GM23338 (cell line): ENCODE measurements around the gene GPR179. TPM values are rescaled to one million over a fixed set of nuclear protein-coding genes. Genes with fewer than 3 reads are reported as not detected.

ENCODE experiments used
- ATAC-seq: fragments of 200-7000 bp; cut with Tn5 transposase; 3 replicates; pipeline ENCODE4 v1.9.1; 2020
- DNase-seq: peaks from one replicate; pipeline ENCODE4 v3.0.0-alpha.2; 2015; ENCODE audit warnings: low spot score
- H2AFZ ChIP-seq: fragments of 200-600 bp; sonication (generic); 2 replicates; pipeline ENCODE4 v1.8.0; 2016; ENCODE audit warnings: antibody characterized with exemption, mild to moderate bottlenecking, moderate library complexity
- H3F3A ChIP-seq: fragments of 200-600 bp; sonication (generic); replicated peaks from 2 replicates; pipeline ENCODE4 v1.8.0; 2017; ENCODE audit warnings: antibody characterized with exemption, mixed run types, low read depth
- H3K27ac ChIP-seq: fragments of 200-600 bp; sonication (generic); 2 replicates; pipeline ENCODE4 v1.6.1; 2016; ENCODE audit warnings: low read depth
- H3K27me3 ChIP-seq: fragments of 200-600 bp; sonication (generic); 2 replicates; pipeline ENCODE4 v1.8.0; 2016; ENCODE audit warnings: mild to moderate bottlenecking, mixed run types, moderate library complexity; ENCODE audit not compliant: insufficient read depth
- H3K36me3 ChIP-seq: fragments of 200-600 bp; sonication (generic); 2 replicates; pipeline ENCODE4 v1.8.0; 2016; ENCODE audit warnings: mild to moderate bottlenecking; ENCODE audit not compliant: insufficient read depth
- H3K4me1 ChIP-seq: fragments of 200-600 bp; sonication (generic); 2 replicates; pipeline ENCODE4 v1.8.0; 2016; ENCODE audit warnings: mild to moderate bottlenecking, moderate library complexity; ENCODE audit not compliant: insufficient read depth
- H3K4me2 ChIP-seq: fragments of 200-600 bp; sonication (generic); 2 replicates; pipeline ENCODE4 v1.7.1; 2017; ENCODE audit warnings: mixed run types
- H3K4me3 ChIP-seq: fragments of 200-600 bp; sonication (generic); 2 replicates; pipeline ENCODE4 v1.6.1; 2016; ENCODE audit warnings: mixed run types
- H3K79me2 ChIP-seq: fragments of 200-600 bp; sonication (generic); replicated peaks from 2 replicates; pipeline ENCODE4 v1.8.0; 2017; ENCODE audit warnings: mild to moderate bottlenecking; ENCODE audit not compliant: insufficient read depth
- H3K9me2 ChIP-seq: fragments of 200-600 bp; sonication (generic); 2 replicates; pipeline ENCODE4 v1.8.0; 2017; ENCODE audit not compliant: insufficient read depth
- H4K20me1 ChIP-seq: fragments of 200-600 bp; sonication (generic); replicated peaks from 2 replicates; pipeline ENCODE4 v1.8.0; 2017; ENCODE audit warnings: mild to moderate bottlenecking; ENCODE audit not compliant: insufficient read depth
- H3K27ac Mint-ChIP-seq: 2 replicates; pipeline ENCODE4 v1.8.0; 2020; ENCODE audit warnings: inconsistent platforms, mild to moderate bottlenecking, moderate library complexity, mixed read lengths
- H3K27me3 Mint-ChIP-seq: 3 replicates; pipeline ENCODE4 v1.8.0; 2022; ENCODE audit warnings: low read depth, mild to moderate bottlenecking, moderate library complexity, mixed read lengths, inconsistent platforms; ENCODE audit not compliant: insufficient read depth, poor library complexity
- H3K36me3 Mint-ChIP-seq: 3 replicates; pipeline ENCODE4 v1.8.0; 2021; ENCODE audit warnings: low read depth, mild to moderate bottlenecking, inconsistent platforms, moderate library complexity, mixed read lengths
- H3K4me1 Mint-ChIP-seq: 3 replicates; pipeline ENCODE4 v1.8.0; 2020; ENCODE audit warnings: mild to moderate bottlenecking, inconsistent platforms, mixed read lengths
- H3K4me3 Mint-ChIP-seq: 3 replicates; pipeline ENCODE4 v1.8.0; 2021; ENCODE audit warnings: moderate library complexity, mild to moderate bottlenecking, inconsistent platforms, mixed read lengths
- H3K9me3 Mint-ChIP-seq: 3 replicates; pipeline ENCODE4 v1.8.0; 2020; ENCODE audit warnings: moderate library complexity, mild to moderate bottlenecking, inconsistent platforms, mixed read lengths
- CREB1 ChIP-seq: fragments of 250-450 bp; sonication (Bioruptor Pico); IDR thresholded peaks from 2 replicates; pipeline ENCODE4 v1.5.0; 2020; ENCODE audit warnings: low read depth, mild to moderate bottlenecking, moderate library complexity
- ETS1 ChIP-seq: IDR thresholded peaks from 2 replicates; pipeline ENCODE4 v1.6.1; 2016; ENCODE audit warnings: antibody characterized with exemption
- EZH2phosphoT487 ChIP-seq: fragments of 200-600 bp; sonication (generic); IDR thresholded peaks from one replicate; pipeline ENCODE4 v1.8.1; 2018; ENCODE audit warnings: antibody characterized with exemption; ENCODE audit not compliant: unreplicated experiment
- JUNB ChIP-seq: IDR thresholded peaks from one replicate; pipeline ENCODE4 v1.6.1; 2016; ENCODE audit warnings: antibody characterized with exemption; ENCODE audit not compliant: unreplicated experiment
- NANOG ChIP-seq: IDR thresholded peaks from 2 replicates; pipeline ENCODE4 v1.6.1; 2016; ENCODE audit warnings: antibody characterized with exemption, borderline replicate concordance
- POLR2AphosphoS5 ChIP-seq: IDR thresholded peaks from 2 replicates; pipeline ENCODE4 v1.6.1; 2016; ENCODE audit warnings: antibody characterized with exemption, low read depth
- REST ChIP-seq: IDR thresholded peaks from one replicate; pipeline ENCODE4 v1.6.1; 2018; ENCODE audit warnings: antibody characterized with exemption; ENCODE audit not compliant: unreplicated experiment
- STAT1 ChIP-seq: IDR thresholded peaks from one replicate; pipeline ENCODE4 v1.6.1; 2016; ENCODE audit warnings: antibody characterized with exemption; ENCODE audit not compliant: unreplicated experiment
- ZNF114 ChIP-seq: fragments of 250-450 bp; sonication (Bioruptor Pico); IDR thresholded peaks from 2 replicates; pipeline ENCODE4 v1.5.0; 2020; ENCODE audit warnings: mild to moderate bottlenecking, moderate library complexity
- ZNF331 ChIP-seq: fragments of 250-450 bp; sonication (Bioruptor Pico); IDR thresholded peaks from 2 replicates; pipeline ENCODE4 v1.5.0; 2020; ENCODE audit warnings: low read depth, mild to moderate bottlenecking, moderate library complexity
- polyA plus RNA-seq: library from polyadenylated mRNA; unstranded; fragments of >200 nt; fragmentation: Nextera tagmentation; extraction: Ambion mirVana; gene quantifications from 2 replicates; pipeline ENCODE4 v1.2.1, GENCODE V29; 2016
- total RNA-seq: library from RNA; depleted of rRNA; stranded (reverse); fragments of >200 nt; shearing (Covaris generic); gene quantifications from 2 replicates; pipeline ENCODE4 v1.2.3, GENCODE V29; 2014
- TF ChIP-seq, protein P1 (sequence below): fragments of 250-450 bp; sonication (Bioruptor Pico); IDR thresholded peaks from 2 replicates; pipeline ENCODE4 v1.5.0; 2020; ENCODE audit warnings: mild to moderate bottlenecking, moderate library complexity
- TF ChIP-seq, protein P2 (sequence below), 2 experiments: fragments of 200-600 bp in 1 of 2; sonication (generic) in 1 of 2; conservative IDR thresholded peaks; 2 replicates each; pipeline versions ENCODE4 v1.5.1 to v1.6.1; 2016 to 2017; ENCODE audit warnings: antibody characterized with exemption in 2 of 2, low read depth in 2 of 2, mild to moderate bottlenecking in 2 of 2, moderate library complexity in 1 of 2

GPR179 gene
- total and polyA plus RNA-seq, 2 experiments from 2014 or later = 0.03 TPM

DNA sequence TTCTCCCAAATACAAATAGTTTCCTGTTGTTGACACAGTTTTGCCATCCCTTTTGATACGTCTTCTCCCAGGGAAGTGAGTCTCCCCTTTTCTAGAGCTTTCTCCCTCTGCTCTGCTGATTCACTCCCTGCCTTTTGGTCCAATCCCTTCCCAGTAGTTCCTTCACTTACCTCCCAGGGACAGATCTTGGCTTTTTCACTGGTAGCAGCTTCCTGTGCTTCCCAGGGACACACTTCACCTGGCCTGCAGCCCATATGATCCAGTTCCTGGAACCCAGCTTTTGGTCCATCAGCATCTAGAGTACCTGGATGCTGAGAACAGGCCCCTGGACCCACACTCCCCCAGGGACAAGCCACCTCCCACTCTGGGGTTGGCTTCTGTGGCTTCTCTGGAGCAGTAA lies 15.8 kb downstream of the GPR179 start:
- H2AFZ ChIP-seq = no peak overlapping the region
- Mint-ChIP-seq H3K4me1 (peaks cover 61% of the 10 kb centered on the region), H3K9me3 (no peaks in the 10 kb centered on the region), H3K4me3 (no peak overlapping the region), H3K27ac (no peak overlapping the region; the same call in 1 of the 2 replicates), H3K27me3 (peaks cover 3% of the 10 kb centered on the region), H3K36me3 (peaks cover 10% of the 10 kb centered on the region)
- H3K4me1 ChIP-seq = peaks cover 21% of the 10 kb centered on the region
- no peaks in the 10 kb centered on the region for H3K79me2 ChIP-seq
- no peaks in the 10 kb centered on the region for H3K27me3 ChIP-seq
- no peak for DNase-seq
- no peak for ATAC-seq
- H3K27ac ChIP-seq = no peak overlapping the region
- H3K9me2 ChIP-seq = peaks cover 9% of the 10 kb centered on the region; the same call in 1 of the 2 replicates
- H3K36me3 ChIP-seq = peaks cover 6% of the 10 kb centered on the region
- peaks cover 2% of the 10 kb centered on the region; the same call in 1 of the 2 replicates for H4K20me1 ChIP-seq
- no peak overlapping the region for H3K4me2 ChIP-seq
- H3K4me3 ChIP-seq = no peak overlapping the region
- no peak for TF ChIP-seq STAT1
- TF ChIP-seq REST = no peak
- no peak for TF ChIP-seq ZNF114
- TF ChIP-seq NANOG = no peak
- no peak for TF ChIP-seq CREB1 (CRISPR knock-in tag)
- TF ChIP-seq, protein P1, sequence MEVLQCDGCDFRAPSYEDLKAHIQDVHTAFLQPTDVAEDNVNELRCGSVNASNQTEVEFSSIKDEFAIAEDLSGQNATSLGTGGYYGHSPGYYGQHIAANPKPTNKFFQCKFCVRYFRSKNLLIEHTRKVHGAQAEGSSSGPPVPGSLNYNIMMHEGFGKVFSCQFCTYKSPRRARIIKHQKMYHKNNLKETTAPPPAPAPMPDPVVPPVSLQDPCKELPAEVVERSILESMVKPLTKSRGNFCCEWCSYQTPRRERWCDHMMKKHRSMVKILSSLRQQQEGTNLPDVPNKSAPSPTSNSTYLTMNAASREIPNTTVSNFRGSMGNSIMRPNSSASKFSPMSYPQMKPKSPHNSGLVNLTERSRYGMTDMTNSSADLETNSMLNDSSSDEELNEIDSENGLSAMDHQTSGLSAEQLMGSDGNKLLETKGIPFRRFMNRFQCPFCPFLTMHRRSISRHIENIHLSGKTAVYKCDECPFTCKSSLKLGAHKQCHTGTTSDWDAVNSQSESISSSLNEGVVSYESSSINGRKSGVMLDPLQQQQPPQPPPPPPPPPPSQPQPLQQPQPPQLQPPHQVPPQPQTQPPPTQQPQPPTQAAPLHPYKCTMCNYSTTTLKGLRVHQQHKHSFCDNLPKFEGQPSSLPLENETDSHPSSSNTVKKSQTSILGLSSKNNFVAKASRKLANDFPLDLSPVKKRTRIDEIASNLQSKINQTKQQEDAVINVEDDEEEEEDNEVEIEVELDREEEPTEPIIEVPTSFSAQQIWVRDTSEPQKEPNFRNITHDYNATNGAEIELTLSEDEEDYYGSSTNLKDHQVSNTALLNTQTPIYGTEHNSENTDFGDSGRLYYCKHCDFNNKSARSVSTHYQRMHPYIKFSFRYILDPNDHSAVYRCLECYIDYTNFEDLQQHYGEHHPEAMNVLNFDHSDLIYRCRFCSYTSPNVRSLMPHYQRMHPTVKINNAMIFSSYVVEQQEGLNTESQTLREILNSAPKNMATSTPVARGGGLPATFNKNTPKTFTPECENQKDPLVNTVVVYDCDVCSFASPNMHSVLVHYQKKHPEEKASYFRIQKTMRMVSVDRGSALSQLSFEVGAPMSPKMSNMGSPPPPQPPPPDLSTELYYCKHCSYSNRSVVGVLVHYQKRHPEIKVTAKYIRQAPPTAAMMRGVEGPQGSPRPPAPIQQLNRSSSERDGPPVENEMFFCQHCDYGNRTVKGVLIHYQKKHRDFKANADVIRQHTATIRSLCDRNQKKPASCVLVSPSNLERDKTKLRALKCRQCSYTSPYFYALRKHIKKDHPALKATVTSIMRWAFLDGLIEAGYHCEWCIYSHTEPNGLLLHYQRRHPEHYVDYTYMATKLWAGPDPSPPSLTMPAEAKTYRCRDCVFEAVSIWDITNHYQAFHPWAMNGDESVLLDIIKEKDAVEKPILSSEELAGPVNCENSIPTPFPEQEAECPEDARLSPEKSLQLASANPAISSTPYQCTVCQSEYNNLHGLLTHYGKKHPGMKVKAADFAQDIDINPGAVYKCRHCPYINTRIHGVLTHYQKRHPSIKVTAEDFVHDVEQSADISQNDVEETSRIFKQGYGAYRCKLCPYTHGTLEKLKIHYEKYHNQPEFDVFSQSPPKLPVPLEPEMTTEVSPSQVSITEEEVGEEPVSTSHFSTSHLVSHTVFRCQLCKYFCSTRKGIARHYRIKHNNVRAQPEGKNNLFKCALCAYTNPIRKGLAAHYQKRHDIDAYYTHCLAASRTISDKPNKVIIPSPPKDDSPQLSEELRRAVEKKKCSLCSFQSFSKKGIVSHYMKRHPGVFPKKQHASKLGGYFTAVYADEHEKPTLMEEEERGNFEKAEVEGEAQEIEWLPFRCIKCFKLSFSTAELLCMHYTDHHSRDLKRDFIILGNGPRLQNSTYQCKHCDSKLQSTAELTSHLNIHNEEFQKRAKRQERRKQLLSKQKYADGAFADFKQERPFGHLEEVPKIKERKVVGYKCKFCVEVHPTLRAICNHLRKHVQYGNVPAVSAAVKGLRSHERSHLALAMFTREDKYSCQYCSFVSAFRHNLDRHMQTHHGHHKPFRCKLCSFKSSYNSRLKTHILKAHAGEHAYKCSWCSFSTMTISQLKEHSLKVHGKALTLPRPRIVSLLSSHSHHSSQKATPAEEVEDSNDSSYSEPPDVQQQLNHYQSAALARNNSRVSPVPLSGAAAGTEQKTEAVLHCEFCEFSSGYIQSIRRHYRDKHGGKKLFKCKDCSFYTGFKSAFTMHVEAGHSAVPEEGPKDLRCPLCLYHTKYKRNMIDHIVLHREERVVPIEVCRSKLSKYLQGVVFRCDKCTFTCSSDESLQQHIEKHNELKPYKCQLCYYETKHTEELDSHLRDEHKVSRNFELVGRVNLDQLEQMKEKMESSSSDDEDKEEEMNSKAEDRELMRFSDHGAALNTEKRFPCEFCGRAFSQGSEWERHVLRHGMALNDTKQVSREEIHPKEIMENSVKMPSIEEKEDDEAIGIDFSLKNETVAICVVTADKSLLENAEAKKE (CRISPR knock-in tag) = no peak
- TF ChIP-seq ZNF331 (CRISPR knock-in tag) = no peak
- TF ChIP-seq JUNB = no peak
- no peak for TF ChIP-seq POLR2AphosphoS5
- no peak for TF ChIP-seq EZH2phosphoT487
- no peak for TF ChIP-seq ETS1
- TF ChIP-seq, protein P2, sequence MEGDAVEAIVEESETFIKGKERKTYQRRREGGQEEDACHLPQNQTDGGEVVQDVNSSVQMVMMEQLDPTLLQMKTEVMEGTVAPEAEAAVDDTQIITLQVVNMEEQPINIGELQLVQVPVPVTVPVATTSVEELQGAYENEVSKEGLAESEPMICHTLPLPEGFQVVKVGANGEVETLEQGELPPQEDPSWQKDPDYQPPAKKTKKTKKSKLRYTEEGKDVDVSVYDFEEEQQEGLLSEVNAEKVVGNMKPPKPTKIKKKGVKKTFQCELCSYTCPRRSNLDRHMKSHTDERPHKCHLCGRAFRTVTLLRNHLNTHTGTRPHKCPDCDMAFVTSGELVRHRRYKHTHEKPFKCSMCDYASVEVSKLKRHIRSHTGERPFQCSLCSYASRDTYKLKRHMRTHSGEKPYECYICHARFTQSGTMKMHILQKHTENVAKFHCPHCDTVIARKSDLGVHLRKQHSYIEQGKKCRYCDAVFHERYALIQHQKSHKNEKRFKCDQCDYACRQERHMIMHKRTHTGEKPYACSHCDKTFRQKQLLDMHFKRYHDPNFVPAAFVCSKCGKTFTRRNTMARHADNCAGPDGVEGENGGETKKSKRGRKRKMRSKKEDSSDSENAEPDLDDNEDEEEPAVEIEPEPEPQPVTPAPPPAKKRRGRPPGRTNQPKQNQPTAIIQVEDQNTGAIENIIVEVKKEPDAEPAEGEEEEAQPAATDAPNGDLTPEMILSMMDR (conservative IDR thresholded peaks at IDR 0.05; ENCODE audit: low read depth in 2 of 2) = no peak
- peaks cover 9% of the 10 kb centered on the region; the same call in 1 of the 2 replicates for H3F3A ChIP-seq
